HK-2 (cell line): ENCODE results near the gene SGTB.
"Not testable (repeated sequence)": the region's sequence is repeated elsewhere in the genome, so short reads cannot be mapped to it uniquely, and the experiment has no call there.

ENCODE experiments used
- DNase-seq: peaks from one replicate; pipeline ENCODE4 v3.0.0-alpha.2; 2018; ENCODE audit not compliant: unreplicated experiment

SGTB gene

DNA sequence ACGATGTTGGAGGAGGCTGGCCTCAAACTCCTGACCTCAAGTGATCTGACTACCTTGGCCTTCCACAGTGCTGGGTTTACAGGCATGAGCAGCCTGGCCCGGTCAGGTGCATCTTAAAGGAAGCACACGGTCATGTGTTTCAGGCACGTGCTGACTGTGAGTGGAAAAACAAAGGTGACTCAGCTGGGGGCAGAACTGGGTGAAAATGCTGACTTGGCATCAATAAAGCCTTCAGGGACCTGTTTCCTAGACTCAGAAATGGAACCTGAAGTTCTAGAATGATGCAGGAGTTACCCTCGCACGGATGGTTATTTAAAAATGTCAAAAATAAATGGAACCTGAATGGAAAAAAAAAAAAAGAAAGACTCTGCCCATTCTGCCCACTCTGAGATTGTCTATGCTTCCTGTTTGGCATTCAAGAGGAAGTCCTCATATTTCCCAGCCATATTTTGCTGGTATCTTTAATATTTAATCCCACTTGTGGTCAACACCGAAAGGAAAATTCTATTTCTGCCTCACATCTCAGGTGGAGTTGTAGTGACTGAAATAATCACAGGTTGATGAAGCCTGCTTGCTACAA is 12.4 kb upstream of the SGTB start:
- DNase-seq = not testable (repeated sequence)

DNA sequence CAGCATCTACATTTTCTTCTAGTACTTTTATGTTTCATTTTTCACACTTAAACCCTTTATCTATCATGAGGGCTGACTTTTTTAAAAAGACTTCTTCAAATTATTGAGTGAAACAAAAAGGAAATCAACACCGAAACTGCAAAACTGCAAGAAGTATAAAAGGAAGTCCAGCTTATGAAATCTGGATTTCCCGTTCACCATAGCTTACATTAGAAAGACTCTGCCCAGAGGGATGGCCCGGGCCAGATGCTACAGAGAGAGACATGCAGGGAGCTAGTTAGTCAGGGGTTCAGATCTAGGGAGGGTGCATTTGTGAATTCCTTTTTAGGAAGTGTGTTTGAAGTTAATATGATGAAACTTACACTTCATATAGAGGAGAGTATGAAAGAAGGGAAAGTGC is 10.1 kb upstream of the SGTB start:
- DNase-seq = not testable (repeated sequence)

DNA sequence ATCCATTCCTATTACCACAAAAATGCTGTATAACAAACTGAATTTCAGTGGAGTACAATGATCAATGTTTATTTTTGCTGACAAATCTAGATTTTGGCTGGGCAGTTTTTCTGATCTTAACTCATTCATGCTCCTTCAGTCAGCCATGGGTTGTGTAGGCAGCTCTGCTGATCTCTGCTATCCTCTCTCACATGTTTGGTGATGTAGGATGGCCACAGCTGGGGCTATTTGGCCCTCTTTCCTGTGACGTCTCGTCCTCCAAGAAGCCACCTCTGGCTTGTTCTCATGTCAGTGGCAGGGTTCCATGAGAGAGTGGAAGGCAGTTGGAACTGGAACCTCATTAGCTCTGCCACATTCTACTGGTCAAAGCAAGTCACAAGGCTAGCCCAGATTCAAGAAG is 9.0 kb upstream of the SGTB start:
- DNase-seq = no peak

GRCh38 chr5:65728218-65728617 is 6.3 kb upstream of the SGTB start:
- no peak for DNase-seq

DNA sequence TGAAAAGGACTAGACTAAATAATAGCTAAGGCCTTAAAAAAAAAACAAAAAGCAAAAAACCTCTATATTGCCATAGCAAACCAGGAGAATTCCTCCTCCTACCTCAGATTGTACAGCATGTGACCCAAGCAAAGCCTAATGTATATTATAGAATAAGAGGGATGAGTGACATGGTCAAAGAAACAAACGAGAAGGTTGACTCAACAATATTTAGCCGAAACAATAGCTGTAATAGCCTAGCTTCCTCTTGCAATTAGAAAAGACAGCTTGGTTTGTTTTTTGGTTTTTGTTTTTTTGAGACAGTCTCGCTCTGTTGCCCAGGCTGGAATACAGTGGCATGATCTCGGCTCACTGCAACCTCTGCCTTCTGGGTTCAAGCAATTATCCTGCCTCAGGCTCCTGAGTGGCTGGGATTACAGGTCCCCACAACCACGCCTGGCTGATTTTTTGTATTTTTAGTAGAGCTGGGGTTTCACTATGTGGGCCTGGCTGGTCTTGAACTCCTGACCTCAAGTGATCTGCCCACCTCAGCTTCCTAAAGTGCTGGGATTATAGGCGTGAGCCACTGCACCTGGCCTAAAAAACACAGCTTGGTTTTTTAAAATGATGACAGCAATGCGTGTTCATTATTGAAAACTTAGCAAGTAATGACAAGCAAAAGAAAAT is 5.7 kb upstream of the SGTB start:
- DNase-seq = no peak

DNA sequence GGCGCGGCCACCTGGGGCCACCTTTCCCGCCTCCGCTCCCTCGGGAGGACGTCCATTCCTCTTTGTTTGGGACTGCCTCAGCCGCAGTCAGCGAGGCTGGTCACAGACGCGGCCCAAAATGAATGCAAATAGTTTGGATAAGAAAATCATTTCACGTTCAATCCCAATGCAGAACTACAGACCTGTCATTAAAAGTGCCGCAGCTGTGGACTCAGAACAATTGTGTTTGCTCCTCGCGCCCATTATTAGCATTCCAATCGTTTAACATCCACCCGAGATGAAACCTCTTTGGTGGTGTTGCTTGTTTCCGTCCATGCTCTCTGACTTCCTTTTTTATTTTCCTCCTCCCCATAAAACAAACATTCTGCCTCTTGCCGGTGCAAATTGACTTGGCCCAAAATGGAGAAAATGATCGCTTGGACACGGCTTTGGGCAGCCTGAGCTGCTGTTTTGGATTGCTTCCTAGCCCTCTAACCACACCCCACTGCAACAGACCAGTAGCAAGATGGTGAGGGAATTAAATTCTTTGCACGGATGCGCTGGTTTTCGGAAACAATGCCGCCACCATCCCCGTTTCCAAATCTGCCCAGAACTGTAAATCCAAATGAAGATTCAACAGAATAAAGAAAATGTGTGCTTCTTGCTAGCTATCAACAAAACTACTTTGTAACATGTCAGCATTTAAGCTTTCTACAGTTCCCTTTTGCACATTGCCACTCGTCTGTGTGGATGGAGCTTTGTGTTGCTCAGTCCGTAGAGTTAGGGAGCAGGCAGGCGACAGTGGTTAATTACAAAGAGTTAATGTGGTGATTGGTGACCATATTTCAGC is 880 bp upstream of the SGTB start:
- DNase-seq = no peak

DNA sequence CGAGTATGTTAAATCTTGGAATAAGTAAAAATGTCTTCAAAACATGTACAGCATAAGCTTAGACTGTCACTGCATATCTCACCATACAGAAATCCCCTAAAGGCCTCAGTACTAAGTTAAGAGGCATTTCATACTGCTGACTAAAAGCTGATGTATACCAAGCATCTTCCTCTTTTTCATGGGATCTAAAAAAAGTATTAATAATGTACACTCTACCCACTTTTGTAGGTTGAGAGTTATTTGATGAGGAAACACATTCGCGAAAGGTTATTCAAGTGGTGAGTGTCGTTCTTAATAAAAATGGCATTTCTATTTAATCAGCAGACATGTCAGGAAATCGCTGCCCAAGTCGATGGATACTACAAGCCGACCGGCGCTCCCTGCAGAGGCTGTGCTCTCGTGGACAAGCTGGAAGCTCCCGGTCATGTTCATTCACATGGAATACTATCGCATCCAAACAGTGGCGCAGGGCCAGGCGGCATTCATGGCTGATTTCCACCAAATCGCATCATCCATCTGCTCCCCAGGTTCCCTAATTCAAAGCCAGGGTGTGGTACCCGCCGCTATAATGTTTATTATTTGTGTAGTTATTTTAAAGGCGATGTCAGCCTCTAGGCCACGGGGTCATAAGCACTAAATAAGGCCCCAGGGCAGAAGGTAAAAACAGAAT is 724 bp downstream of the SGTB start:
- peak; percentile 44 for DNase-seq

DNA sequence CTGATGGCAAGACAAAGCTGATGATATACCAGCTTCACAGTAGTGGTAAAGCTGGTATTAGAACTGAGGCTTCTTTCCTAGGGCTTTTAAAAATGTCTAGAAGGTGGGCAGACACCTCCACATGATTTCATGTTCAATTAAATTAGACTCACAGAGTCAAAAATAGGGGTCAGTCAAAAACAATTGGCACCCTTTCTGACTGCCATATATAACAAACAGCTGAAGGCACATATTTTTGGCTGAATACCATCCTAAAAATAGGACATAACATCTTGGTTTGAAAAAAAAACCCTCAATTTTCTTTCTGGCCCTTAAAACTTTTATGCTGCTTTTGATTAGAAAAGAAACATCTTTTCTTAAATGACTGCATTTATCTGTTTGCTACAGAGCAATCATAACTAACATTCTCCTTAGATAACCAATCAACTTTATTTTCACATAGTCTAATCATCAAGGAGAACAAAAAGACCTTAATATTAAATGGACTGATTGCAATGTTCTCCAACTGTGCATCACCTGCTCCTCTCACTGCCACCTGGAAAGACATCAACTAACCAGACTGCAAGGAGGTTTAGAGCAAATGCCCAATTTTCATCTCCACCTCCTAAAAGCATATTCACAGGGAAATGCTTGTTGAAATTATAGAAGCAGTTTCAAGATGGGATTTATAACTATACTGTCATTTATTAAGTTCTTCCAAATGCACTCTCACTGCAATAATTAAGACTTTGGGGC is 3.2 kb downstream of the SGTB start:
- DNase-seq = no peak

- DNase-seq = no peak
Measured at GRCh38 chr5:65708145-65708544, 13.8 kb downstream of the SGTB start.

GRCh38 chr5:65707663-65708062 is 14.2 kb downstream of the SGTB start:
- no peak for DNase-seq

DNA sequence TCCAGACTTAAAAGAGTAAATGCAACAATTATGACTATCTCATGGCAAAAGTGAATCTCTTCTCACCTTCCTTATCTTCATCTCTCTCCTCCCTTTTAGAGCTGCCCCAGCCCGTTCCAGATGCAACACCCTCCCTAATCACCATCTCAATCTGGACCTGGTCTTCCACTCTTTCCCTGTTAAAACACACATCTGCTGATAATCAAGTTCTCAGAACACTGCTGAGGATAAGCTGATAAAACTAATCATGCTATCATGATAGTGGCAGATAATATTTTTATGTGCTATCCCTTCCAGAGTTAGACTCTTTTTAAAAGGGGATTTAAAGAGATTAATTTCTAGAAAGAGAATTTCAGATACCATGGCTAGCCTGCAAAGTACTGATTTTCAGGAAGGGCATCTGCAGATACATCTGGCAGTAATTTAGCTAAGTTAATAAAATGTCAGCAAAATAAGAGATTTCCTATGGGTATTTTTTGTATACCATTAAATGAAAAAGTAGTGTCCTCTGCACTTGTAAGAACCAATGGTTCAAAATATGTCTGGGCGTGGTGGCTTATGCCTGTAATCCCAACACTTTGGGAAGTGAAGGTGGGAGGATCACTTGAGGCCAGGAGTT is 17.2 kb downstream of the SGTB start:
- DNase-seq = no peak

DNA sequence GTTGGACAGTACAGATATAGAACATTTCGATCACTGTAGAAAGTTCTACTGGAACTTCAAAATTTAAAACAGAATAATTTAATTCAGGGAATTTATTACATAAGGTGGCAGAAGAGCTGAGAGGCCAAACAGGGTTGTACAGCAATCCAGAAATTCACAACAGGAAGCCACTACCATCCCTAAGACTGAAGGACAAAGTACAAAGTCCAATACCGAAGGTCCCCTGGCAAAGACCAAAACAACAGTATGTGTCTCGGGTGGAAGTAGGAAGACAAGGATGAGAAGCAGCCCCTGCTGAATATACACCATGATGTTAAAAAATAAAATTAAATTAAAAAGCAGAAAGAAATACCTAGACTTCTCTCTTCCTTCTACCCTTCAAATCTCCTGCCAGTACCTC is 19.9 kb downstream of the SGTB start:
- no peak for DNase-seq

DNA sequence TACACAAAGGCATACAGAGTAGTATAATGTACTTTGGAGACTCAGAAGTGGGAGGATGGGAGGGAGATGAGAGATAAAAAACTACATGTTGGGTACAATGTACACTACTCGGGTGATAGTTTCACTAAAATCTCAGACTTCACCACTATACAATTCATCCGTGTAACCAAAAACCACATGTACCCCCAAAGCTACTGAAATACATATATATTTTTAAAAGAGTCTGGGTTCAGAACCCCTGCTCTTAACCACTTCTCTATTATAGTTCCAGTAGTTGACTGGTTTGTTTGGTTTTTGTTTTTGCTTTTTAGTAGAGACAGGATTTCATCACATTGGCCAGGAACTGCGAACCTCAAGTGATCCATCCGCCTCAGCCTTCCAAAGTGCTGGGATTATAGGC is 22.6 kb downstream of the SGTB start:
- no peak for DNase-seq

GRCh38 chr5:65696892-65697291 is 25.0 kb downstream of the SGTB start:
- no peak for DNase-seq

GRCh38 chr5:65695896-65696295 is 26.0 kb downstream of the SGTB start:
- no peak for DNase-seq

- DNase-seq = no peak
Measured at GRCh38 chr5:65695162-65695755, 26.6 kb downstream of the SGTB start.

GRCh38 chr5:65693121-65693520 is 28.8 kb downstream of the SGTB start:
- no peak for DNase-seq

- no peak for DNase-seq
Measured at GRCh38 chr5:65682148-65682547, 39.8 kb downstream of the SGTB start.

GRCh38 chr5:65676056-65676455 is 45.9 kb downstream of the SGTB start:
- not testable (repeated sequence) for DNase-seq

DNA sequence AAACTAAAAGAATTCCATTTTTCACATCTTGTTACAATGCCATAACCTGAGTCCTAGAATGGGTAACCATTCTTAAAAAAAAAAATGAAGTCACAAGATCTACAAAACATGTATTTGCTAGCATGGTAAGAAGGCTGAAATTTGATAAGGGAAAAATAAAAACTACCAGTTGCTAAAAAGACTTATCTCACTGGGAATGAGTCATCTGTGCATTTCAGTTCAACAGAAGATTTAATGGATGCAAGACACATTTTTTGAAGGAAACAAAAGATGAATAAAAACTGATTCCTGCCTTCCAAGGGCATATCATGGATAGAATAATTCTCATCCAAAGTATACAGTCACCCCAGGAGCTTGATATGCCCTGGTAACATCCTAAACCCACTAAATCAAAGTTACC is 47.2 kb downstream of the SGTB start:
- no peak for DNase-seq

- no peak for DNase-seq
Measured at GRCh38 chr5:65672796-65673195, 49.1 kb downstream of the SGTB start.
